MCF 10A (cell line): ENCODE results near the gene CGNL1. TPM values are rescaled to one million over a fixed set of nuclear protein-coding genes. Genes with fewer than 3 reads are reported as not detected.

ENCODE experiments used
- BruUV-seq: library from RNA; stranded (reverse); fragments of 400-500 nt; replicated peaks from 2 replicates; lab custom pipeline; 2021; lab: Mats Ljungman, UMichigan
- CTCF ChIA-PET: fragments of 300-600 bp; sonication (Branson Sonifier 250); formaldehyde crosslinking; extraction: SDS; loops from one replicate; lab custom pipeline; 2021; ENCODE audit warnings: antibody characterized with exemption, inconsistent platforms; lab: Yijun Ruan, JAX
- POLR2A ChIA-PET: fragments of 300-600, 350-650 bp; sonication (Branson Sonifier 250); formaldehyde crosslinking; extraction: SDS; loops from one replicate; lab custom pipeline; 2020; ENCODE audit warnings: antibody characterized with exemption, inconsistent platforms; lab: Yijun Ruan, JAX
- DNase-seq: peaks from one replicate; pipeline ENCODE4 v3.0.0-alpha.2; 2018; ENCODE audit not compliant: unreplicated experiment
- H3K27ac Mint-ChIP-seq: one replicate; pipeline ENCODE4 v1.8.0; 2022; ENCODE audit warnings: mild to moderate bottlenecking, low read depth, mixed read lengths; ENCODE audit not compliant: unreplicated experiment
- H3K27me3 Mint-ChIP-seq: one replicate; pipeline ENCODE4 v1.8.0; 2022; ENCODE audit warnings: mixed read lengths; ENCODE audit not compliant: insufficient read depth, unreplicated experiment
- H3K36me3 Mint-ChIP-seq: one replicate; pipeline ENCODE4 v1.8.0; 2022; ENCODE audit warnings: mild to moderate bottlenecking, moderate library complexity, mixed read lengths; ENCODE audit not compliant: insufficient read depth, unreplicated experiment
- H3K4me1 Mint-ChIP-seq: one replicate; pipeline ENCODE4 v1.8.0; 2022; ENCODE audit warnings: mixed read lengths; ENCODE audit not compliant: insufficient read depth, unreplicated experiment
- H3K4me3 Mint-ChIP-seq: one replicate; pipeline ENCODE4 v1.8.0; 2022; ENCODE audit warnings: mild to moderate bottlenecking, moderate library complexity, mixed read lengths; ENCODE audit not compliant: unreplicated experiment
- H3K9me3 Mint-ChIP-seq: one replicate; pipeline ENCODE4 v1.8.0; 2022; ENCODE audit warnings: mixed read lengths; ENCODE audit not compliant: unreplicated experiment
- intact Hi-C: fragments of 100-400 bp; cut with micrococcal nuclease; formaldehyde crosslinking; loops from 2 replicates; pipeline ENCODE4 v1.14.1; 2022
- total RNA-seq: library from RNA; stranded (reverse); gene quantifications from 2 replicates; pipeline ENCODE4 v1.2.3, GENCODE V29; 2022
- TF ChIP-seq, protein P1 (sequence below): fragments of 200-600 bp; IDR thresholded peaks from one replicate; pipeline ENCODE4 v1.8.0; 2022; ENCODE audit warnings: antibody characterized with exemption, mild to moderate bottlenecking; ENCODE audit not compliant: unreplicated experiment

CGNL1 gene
- total RNA-seq, 1 experiment from 2014 or later = 0.05 TPM

- POLR2A ChIA-PET = interaction anchor here (0.6 kb wide), 1 partner anchor 789 kb away, joined by 3 read pairs; no protein-coding TSS in a partner anchor
- Mint-ChIP-seq H3K9me3 (no peaks in the 10 kb centered on the region), H3K4me3 (no peak overlapping the region), H3K27me3 (no peaks in the 10 kb centered on the region), H3K4me1 (no peaks in the 10 kb centered on the region), H3K36me3 (no peaks in the 10 kb centered on the region), H3K27ac (no peak overlapping the region)
- CTCF ChIA-PET = interaction anchor here (0.8 to 5.7 kb wide), 3 partner anchors 11 to 189 kb away, joined by 3 to 26 read pairs (median 4); no protein-coding TSS in a partner anchor
- BruUV-seq = no TSS peak
- intact Hi-C loops = no loop called here
- TF ChIP-seq, protein P1, sequence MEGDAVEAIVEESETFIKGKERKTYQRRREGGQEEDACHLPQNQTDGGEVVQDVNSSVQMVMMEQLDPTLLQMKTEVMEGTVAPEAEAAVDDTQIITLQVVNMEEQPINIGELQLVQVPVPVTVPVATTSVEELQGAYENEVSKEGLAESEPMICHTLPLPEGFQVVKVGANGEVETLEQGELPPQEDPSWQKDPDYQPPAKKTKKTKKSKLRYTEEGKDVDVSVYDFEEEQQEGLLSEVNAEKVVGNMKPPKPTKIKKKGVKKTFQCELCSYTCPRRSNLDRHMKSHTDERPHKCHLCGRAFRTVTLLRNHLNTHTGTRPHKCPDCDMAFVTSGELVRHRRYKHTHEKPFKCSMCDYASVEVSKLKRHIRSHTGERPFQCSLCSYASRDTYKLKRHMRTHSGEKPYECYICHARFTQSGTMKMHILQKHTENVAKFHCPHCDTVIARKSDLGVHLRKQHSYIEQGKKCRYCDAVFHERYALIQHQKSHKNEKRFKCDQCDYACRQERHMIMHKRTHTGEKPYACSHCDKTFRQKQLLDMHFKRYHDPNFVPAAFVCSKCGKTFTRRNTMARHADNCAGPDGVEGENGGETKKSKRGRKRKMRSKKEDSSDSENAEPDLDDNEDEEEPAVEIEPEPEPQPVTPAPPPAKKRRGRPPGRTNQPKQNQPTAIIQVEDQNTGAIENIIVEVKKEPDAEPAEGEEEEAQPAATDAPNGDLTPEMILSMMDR = no peak
- no peak for DNase-seq
These were observed 23.6 kb upstream of the CGNL1 start for GRCh38 chr15:57352535-57353316.

- Mint-ChIP-seq H3K4me1 (no peaks in the 10 kb centered on the region), H3K36me3 (no peaks in the 10 kb centered on the region), H3K4me3 (no peak overlapping the region), H3K9me3 (no peaks in the 10 kb centered on the region), H3K27me3 (no peaks in the 10 kb centered on the region), H3K27ac (no peak overlapping the region)
- POLR2A ChIA-PET = no interaction called here
- BruUV-seq = no TSS peak
- intact Hi-C loops = no loop called here
- TF ChIP-seq, protein P1 = no peak
- CTCF ChIA-PET = interaction anchor here (0.7 to 5.7 kb wide), 4 partner anchors 12 to 213 kb away, joined by 3 to 26 read pairs (median 4); no protein-coding TSS in a partner anchor
- no peak for DNase-seq
These were observed 22.9 kb upstream of the CGNL1 start for GRCh38 chr15:57353317-57353804.

DNA sequence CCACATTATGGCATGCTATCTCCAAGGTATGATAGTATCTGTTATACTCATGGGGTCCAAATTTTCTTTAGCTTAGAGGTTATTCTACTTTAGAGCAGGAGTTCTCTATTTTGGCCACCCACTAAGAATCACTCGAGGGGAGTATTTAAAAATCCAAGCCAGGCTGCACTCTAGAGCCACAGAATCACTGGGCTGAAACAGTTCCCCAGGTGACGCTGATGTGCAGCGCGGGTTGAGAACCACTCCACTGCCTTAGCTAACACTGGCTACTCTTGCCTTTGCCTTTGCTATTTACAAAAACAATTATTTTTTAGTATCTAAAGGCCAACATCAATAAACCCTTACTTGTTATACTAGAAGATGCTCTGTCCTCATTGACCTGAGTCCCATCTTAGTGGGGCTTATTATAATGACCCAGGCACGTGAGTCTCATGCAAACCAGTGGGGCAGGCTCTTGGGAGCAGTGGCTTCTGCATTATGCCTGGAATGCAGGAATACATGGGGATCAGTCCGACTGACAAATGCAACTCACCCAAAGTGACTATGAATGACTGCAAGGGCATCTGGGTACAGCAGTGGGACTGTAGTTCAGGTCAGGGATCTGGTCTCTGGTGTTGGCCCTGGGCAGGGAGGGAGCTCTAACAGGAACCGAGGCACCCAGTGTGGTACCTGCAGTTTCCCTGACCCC lies 21.7 kb upstream of the CGNL1 start:
- H3K9me3 Mint-ChIP-seq = no peaks in the 10 kb centered on the region
- H3K4me1 Mint-ChIP-seq = no peaks in the 10 kb centered on the region
- no peaks in the 10 kb centered on the region for H3K36me3 Mint-ChIP-seq
- TF ChIP-seq, protein P1 = no peak
- no peak for DNase-seq
- H3K27ac Mint-ChIP-seq = no peak overlapping the region
- POLR2A ChIA-PET = no interaction called here
- no peak overlapping the region for H3K4me3 Mint-ChIP-seq
- intact Hi-C loops = no loop called here
- CTCF ChIA-PET = interaction anchor here (0.7 to 5.7 kb wide), 6 partner anchors 13 to 401 kb away, joined by 3 to 26 read pairs (median 3); no protein-coding TSS in a partner anchor
- no peaks in the 10 kb centered on the region for H3K27me3 Mint-ChIP-seq
- no TSS peak for BruUV-seq

- TF ChIP-seq, protein P1 = no peak
- H3K36me3 Mint-ChIP-seq = no peaks in the 10 kb centered on the region
- no peaks in the 10 kb centered on the region for H3K9me3 Mint-ChIP-seq
- no peaks in the 10 kb centered on the region for H3K27me3 Mint-ChIP-seq
- no peak overlapping the region for H3K4me3 Mint-ChIP-seq
- CTCF ChIA-PET = interaction anchor here (0.7 to 5.7 kb wide), 3 partner anchors 14 to 187 kb away, joined by 3 to 26 read pairs (median 9); no protein-coding TSS in a partner anchor
- no peak overlapping the region for H3K27ac Mint-ChIP-seq
- intact Hi-C loops = no loop called here
- DNase-seq = no peak
- no TSS peak for BruUV-seq
- H3K4me1 Mint-ChIP-seq = no peaks in the 10 kb centered on the region
- POLR2A ChIA-PET = interaction anchor here (0.9 kb wide), 1 partner anchor 187 kb away, joined by 3 read pairs; no protein-coding TSS in a partner anchor
These were observed 21.0 kb upstream of the CGNL1 start for GRCh38 chr15:57355259-57355658.
